ENCODE measurements around the gene PKNOX2. TPM values are rescaled to one million over a fixed set of nuclear protein-coding genes. Genes with fewer than 3 reads are reported as not detected.

The PKNOX2 gene
- total RNA-seq, 6 experiments from 2014 or later: 0.09 to 0.31 (median 0.14) TPM

- DNase-seq: no peak
- Histone ChIP-seq H3K27ac (no peak overlapping the region), H3K27me3 (no peaks in the 10 kb centered on the region), H3K4me1 (no peaks in the 10 kb centered on the region), H3K4me3 (no peak overlapping the region), H3K9me3 (no peaks in the 10 kb centered on the region), H3K36me3 (no peaks in the 10 kb centered on the region)
- intact Hi-C loops (cut with DNase I): no loop called here
- no peak for ATAC-seq
- WGBS (ENCODE audit: insufficient coverage, low coverage, low lambda C conversion rate, missing lambda C conversion rate): 84% methylated on average over 4 of the region's 8 CpGs
- TF ChIP-seq POLR2A (IDR thresholded peaks at IDR 0.05): no peak
- no peak for TF ChIP-seq CTCF (IDR thresholded peaks at IDR 0.05)
Observed at GRCh38 chr11:125299061-125299615, 134.6 kb downstream of the PKNOX2 start.

DNA sequence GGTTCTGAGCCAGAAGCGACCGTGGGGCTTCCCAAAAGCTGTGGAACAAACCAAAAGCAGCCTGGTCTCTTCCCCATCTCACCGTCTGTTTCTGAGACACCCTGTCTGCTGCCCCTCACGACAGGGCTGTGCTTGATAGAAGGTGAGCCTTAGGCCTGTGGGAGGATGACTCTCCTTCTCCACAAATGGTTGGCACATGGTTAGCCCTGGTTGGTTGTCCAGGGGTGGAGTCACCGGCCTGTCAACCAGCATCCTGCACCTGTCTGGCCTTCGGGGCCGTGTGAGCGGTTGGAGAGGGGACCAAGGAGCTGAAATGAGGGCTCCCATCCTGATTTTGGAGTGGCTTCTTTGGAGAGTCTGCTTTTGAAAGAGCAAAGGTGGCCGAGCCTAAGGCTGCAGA lies 135.3 kb downstream of the PKNOX2 start:
- intact Hi-C loops (cut with DNase I): no loop called here
- WGBS (ENCODE audit: insufficient coverage, low coverage, low lambda C conversion rate, missing lambda C conversion rate): 25% methylated on average over 1 of the region's 9 CpGs
- no peak for DNase-seq
- no peak for ATAC-seq
- Histone ChIP-seq H3K36me3 (no peaks in the 10 kb centered on the region), H3K9me3 (no peaks in the 10 kb centered on the region), H3K27me3 (no peaks in the 10 kb centered on the region), H3K4me3 (no peak overlapping the region), H3K4me1 (no peaks in the 10 kb centered on the region), H3K27ac (no peak overlapping the region)
- TF ChIP-seq CTCF (IDR thresholded peaks at IDR 0.05): no peak
- no peak for TF ChIP-seq POLR2A (IDR thresholded peaks at IDR 0.05)

DNA sequence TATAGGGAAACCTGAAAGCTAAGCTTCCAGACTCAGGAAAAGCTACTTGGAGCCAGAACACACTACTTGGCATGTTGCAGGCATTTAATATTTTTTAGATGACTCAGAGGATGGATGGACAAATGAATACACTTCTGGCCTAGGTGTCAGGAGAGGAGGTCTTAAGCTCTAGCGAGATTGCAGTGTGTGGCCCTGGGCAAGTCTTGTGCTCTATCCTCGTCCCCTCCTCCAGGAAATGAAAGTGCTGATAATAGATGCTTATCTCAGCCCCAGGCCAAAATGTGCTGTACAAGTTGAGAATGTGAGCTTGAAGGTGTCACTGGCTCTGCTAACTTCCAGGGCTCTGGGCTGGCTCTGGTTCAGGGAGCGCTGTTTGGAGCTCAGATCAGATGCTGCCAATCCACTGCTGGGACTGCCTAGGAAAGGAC lies 136.3 kb downstream of the PKNOX2 start:
- Histone ChIP-seq H3K9me3 (no peaks in the 10 kb centered on the region), H3K27me3 (no peaks in the 10 kb centered on the region), H3K4me3 (no peak overlapping the region), H3K27ac (no peak overlapping the region), H3K36me3 (no peaks in the 10 kb centered on the region), H3K4me1 (no peaks in the 10 kb centered on the region)
- intact Hi-C loops (cut with DNase I): no loop called here
- peak in 1 of 4 donors; percentile 49 for ATAC-seq
- 0% methylated on average over 1 of the region's 3 CpGs for WGBS (ENCODE audit: insufficient coverage, low coverage, low lambda C conversion rate, missing lambda C conversion rate)
- TF ChIP-seq POLR2A (IDR thresholded peaks at IDR 0.05) (no peak), CTCF (IDR thresholded peaks at IDR 0.05) (no peak)
- DNase-seq: no peak

GRCh38 chr11:125301346-125301745 lies 136.8 kb downstream of the PKNOX2 start:
- ATAC-seq: no peak
- no peak for DNase-seq
- Histone ChIP-seq H3K27ac (no peak overlapping the region), H3K9me3 (no peaks in the 10 kb centered on the region), H3K36me3 (no peaks in the 10 kb centered on the region), H3K4me3 (no peak overlapping the region), H3K4me1 (no peaks in the 10 kb centered on the region), H3K27me3 (no peaks in the 10 kb centered on the region)
- intact Hi-C loops (cut with DNase I): no loop called here
- no peak for TF ChIP-seq CTCF (IDR thresholded peaks at IDR 0.05)
- TF ChIP-seq POLR2A (IDR thresholded peaks at IDR 0.05): no peak
- 72% methylated on average over 3 of the region's 3 CpGs for WGBS (ENCODE audit: insufficient coverage, low coverage, low lambda C conversion rate, missing lambda C conversion rate)

- no peak for TF ChIP-seq CTCF (IDR thresholded peaks at IDR 0.05)
- no peak for TF ChIP-seq POLR2A (IDR thresholded peaks at IDR 0.05)
- intact Hi-C loops (cut with DNase I): no loop called here
- no peaks in the 10 kb centered on the region for H3K4me1 ChIP-seq
- H3K9me3 ChIP-seq: no peaks in the 10 kb centered on the region
- 63% methylated on average over 3 of the region's 5 CpGs for WGBS (ENCODE audit: insufficient coverage, low coverage, low lambda C conversion rate, missing lambda C conversion rate)
- no peak overlapping the region for H3K27ac ChIP-seq
- no peak overlapping the region for H3K4me3 ChIP-seq
- no peaks in the 10 kb centered on the region for H3K36me3 ChIP-seq
- no peaks in the 10 kb centered on the region for H3K27me3 ChIP-seq
- no peak for DNase-seq
- ATAC-seq: no peak
Observed at GRCh38 chr11:125303186-125303585, 138.6 kb downstream of the PKNOX2 start.
